GM19035 (cell line): Measurements from ENCODE around the gene MACC1.

Source experiments
- ATAC-seq: cut with Tn5 transposase; IDR thresholded peaks from one replicate; pipeline ENCODE4 v1.9.1; 2021; ENCODE audit not compliant: unreplicated experiment

Gene MACC1

DNA sequence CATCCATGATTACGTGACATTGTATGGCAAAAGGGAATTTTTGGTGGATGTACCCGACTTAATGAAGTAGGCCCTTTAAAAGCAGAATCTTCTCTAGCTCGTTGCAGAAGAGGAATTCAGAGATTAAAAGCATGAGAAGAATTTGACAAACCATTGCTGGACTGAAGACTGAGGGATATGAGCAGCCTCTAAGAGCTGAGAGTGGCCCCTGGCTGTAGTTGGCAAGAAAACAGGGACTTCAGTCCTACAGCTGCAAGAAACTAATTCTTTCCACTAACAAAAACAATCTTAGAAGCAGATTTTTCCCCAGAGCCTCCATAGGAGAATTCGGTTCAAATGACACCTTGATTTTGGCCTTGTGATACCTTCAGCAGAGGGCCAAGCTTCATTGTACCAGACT is 34.1 kb downstream of the MACC1 start:
- no peak for ATAC-seq

DNA sequence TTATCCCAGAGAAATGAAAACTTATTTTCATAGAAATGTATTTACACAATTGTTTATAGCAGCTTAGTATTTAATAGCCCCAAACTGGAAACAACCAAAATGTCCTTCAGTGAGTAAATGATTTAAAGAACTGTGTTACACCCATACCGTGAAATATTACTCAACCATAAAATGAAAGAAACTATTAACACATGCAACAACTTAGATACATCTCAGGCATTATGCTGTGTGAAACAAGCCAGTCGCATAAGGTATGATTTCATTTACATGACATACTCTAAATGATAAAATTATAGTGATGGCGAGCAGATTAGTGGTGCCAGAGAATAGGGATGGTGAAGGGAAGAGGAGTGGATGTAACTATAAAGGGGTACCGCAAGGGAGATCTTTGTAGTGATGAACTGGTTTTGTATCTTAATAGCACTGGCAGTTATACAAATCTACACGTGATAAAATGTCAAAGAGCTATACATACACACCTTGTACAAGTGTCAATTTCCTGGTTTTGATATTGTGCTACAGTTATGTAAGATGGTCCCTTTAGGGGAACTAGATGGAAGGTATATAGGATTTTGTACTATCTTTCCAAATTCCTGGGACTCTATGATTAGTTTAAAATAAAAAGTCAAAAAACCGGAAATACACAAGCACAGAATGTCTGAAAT is 40.5 kb downstream of the MACC1 start:
- no peak for ATAC-seq

DNA sequence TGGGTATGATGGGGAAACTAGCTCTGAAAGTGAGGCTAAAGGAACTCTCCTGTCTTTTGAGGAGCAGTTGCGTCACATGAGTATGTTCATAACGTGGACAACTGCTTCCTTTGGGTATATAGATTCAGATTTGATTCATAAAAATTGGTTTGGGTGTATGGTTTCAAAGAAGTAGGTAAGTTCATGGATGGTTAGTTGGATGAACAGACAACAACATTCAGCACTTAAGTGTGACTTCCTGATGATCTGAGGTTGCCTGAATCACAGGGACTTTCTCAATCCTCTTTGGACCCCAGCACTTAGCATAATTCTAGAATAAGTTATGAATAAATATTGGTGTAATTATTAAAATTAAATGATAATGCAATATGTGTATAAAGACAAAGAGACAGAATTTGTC is 43.4 kb downstream of the MACC1 start:
- ATAC-seq: no peak

DNA sequence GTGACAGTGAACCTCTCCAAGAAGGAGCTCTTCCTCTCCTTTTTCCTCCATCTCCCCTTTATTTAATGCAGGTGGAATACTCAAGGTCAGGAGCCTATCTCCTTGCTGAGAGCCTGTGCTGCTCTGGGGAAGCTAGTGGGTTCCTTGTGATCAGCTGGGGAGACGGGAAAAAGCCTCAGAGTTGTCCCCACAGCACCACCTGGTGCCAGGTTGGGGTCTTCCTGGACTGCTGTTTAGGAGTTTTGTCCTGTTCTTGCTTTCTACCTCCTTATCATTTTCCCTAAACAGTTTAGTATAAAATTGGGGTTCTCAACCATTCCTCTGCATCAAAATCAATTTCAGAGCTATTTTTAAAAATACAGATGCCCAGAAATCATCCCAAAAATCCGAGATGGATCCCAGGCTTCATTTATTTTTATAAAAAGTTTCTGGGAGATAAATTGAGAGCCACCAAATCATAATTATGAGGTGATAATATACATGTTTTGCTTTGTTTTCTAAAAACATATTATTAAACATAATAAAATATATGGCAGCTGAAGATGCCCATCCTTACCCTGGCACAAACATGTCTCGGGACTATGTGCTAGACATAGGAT is 44.3 kb downstream of the MACC1 start:
- no peak for ATAC-seq

DNA sequence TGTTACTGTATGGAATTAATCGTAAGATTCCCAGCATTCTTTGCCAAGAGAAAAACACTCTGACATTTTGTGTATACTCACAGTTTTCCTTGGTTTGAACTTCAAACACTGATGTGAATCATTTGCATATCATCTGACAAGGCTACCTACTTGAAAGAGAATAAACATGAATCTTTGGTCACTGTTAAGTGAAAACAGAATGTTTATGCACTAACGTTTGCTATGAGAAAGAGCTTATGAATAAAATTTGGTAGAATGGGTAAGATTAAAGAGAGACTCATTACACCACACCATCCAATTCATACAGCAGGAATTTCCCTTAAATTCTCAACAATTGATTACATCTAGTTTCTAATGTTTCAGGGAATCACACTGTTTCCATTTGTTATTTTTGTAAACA is 46.6 kb downstream of the MACC1 start:
- no peak for ATAC-seq

DNA sequence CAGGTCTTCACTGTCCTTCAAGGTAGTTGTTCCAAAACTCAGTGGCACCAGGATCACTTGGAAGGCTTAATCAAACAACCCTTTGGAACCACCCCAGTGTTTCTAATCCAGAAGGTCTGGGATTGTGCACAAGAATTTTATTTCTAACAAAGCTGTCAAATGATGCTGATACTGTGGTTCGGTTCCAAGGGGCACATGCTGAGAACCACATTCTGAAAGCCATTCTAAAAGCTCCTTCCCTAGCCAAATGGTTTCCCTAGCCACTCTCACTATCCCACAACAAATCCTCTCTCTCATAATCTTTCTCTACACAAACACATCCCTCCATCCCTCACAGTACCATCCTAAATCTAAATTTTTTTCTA is 52.1 kb downstream of the MACC1 start:
- no peak for ATAC-seq

DNA sequence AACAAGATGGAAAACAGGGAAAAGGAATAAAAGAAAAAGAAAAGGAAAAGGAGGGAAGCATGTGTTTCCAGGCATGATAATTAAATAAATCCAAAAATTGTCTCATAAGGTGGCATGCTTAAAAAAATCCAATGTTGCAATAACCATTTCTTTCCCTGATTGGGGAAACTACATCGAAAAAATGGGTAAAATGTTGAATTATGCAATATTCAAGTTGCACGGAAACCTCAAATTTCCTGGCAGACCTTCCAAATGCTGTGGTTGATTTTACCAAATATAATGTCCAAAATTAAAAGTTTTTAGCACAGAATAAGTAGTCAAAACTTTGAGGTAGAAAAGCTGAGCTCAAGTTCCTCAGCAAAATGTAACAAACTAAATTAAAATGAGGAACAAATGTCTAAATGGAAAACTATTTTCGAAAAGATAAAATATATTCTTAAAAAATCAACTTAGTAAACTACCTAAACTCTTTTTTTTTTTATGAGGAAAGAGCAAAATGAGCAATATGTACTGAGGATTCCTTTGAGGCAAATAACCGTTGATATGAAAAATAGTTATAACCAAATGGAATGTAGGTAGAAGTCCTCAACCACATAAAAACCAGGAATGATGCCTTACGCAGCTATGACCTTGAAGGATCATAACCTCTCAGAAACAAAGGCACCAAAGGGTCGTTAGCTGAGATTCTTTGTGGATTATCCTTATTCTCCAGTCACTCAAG is 52.6 kb downstream of the MACC1 start:
- no peak for ATAC-seq

DNA sequence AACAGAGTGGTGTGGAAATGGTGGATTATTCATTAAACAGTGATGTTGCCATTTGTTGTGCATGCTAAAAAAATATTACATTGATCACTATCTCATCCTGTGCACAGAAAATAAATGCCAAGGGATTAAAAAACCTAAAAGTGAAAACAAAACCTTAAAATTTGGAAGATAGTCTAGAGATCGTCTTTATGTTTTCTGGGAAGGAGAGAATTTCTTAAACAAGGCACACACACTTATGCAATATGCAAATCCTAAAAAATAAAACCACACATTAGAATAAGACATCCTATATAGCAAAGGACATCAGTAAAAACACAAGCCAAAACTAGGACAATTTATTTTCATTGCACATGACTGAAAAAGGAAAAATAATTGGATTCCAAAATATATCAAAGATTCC is 54.5 kb downstream of the MACC1 start:
- no peak for ATAC-seq

DNA sequence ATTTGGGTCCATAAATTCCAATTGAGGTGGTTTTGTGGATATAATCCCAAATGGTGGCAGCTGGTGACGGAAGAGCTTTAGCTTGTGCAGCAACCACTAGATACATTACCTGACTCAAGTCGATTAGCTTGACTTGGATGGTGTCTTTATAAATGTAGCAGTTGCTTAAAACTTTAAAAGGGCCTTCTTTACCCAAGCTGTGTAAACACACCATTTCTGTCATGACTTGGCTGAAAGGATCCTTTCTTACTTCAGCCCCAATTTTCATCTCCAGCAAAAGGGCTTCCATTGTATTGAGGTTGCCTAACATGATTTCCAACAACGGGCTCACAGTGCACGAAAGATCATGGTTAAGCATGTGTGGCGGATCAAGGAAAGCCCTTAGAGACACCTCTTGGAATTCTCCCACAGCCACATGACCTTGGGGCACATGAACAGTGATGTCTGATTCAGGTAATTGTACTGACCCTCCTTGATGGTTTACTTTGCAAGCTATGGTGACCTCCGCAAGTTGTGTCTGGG is 57.9 kb downstream of the MACC1 start:
- ATAC-seq: no peak

DNA sequence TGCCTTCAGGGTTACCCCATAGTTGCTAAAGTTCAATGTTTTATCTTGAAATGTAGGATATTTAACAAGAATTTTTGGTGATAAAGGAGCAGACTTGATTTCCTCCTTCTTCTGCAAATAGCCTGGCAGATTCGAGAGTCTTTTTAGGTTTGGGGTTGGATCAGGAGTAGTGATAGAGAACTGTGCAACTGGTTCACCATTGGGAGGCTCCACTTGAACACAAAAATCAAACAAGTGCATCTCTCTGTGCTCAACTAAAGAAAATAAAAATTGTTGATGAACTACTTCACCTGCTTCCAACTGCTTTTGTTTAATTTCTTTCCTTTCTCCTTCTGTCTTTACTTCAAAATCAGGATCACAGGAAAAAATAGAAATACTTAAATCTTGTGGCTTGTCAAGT is 58.5 kb downstream of the MACC1 start:
- ATAC-seq: no peak

DNA sequence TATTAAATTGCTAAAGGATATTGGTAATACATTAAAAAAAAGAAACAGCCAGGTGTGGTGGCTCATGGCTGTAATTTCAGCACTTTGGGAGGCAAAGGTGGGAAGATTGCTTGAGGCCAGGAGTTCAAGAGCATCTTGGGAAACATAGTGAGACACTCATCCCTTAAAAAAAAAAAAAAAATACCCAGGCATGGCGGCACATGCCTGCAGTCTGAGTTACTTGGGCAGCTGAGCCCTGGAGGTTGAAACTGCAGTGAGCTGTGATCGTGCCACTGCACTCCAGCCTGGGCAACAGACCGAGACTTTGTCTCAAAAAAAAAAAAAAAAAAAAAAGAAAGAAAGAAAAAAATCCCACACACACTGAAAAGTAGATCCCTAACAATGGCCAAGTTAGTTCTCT is 59.7 kb downstream of the MACC1 start:
- no peak for ATAC-seq

DNA sequence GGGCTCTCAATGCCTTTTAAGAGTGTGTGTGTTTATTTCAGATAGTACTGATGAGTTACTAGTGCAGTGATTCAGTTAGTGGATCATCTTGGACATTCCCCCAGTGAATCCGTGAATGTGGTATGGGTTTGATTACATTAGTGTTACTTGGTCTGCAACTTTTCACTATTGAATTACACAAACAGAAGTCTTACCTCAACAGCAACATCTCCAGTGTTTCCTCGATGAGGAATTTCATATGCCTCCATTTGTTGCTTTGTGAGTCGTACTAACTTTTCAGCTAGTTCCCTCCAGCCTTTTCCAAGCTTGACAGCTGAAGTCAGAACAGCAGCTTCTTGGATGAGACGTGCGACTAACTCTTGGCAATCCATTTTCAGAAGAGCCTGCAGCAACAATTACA is 63.2 kb downstream of the MACC1 start:
- ATAC-seq: no peak

DNA sequence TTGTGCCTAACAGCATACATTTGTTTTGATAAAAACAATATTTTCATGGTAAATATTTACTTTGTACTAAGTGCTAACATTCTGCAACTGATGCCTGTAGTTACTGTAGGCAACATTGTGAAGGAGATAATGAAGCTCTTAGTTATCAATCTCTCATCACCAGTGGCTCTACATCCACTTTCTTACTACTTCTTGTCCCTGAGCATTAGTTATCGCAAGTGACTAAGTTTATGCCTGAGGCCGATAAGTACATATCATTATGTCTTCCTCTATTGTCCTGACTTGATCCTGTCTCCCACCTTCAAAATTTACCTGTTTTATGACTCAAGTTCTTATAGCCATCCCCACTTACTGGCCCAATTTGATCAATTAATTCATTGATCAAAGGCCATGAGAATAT is 63.6 kb downstream of the MACC1 start:
- ATAC-seq: no peak

DNA sequence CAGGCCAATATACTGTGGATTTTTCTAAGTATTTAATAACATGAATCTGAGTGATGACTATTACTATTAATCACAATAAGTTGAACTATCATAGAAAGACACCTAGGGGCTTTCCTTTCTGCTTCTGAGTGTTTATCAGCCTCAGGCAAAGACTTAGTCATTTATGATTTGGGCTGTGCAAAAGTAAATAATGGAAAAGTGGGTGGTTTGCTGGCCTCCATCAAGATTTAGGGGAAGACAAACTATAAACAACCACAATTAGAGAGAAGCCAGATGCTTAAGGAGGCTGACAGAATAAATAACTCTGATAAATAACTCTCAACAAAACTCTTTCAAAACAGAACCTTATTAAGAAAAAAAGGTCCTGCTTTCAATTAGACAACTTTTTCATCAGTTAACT is 64.7 kb downstream of the MACC1 start:
- ATAC-seq: no peak

DNA sequence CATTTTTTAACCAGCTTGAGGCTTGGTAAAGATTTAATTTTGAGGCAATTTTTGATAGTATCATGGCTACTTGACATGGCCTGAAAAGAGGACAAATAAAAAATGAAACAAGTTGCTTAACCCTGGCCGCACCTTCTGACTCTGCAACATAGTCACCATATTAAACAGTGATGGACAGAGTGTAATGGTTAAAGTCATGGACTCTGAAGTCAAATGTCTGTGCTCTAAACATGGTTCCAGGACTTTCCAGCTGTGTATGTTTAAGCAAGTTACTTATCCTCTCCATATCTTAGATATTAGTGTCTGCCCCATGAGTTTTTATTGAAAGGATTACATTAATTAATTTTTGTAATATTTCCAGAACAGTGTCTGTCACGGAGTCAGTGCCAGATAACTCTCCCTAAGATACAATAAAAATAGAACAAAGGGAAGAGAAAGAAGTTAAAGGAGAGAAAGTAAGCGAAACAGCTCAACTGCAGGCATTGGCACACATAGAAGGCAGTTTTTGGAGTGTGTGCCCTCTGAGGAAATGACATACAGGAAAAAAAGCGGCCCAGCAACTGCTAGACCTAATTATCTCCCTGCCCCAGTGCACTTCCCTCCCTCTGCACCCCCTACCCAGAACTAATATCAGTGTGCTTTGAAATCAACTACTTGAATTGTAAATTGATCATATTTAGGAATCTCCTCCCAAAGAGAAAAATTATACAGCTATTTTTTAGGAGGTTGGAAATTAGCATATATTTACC is 65.3 kb downstream of the MACC1 start:
- no peak for ATAC-seq

DNA sequence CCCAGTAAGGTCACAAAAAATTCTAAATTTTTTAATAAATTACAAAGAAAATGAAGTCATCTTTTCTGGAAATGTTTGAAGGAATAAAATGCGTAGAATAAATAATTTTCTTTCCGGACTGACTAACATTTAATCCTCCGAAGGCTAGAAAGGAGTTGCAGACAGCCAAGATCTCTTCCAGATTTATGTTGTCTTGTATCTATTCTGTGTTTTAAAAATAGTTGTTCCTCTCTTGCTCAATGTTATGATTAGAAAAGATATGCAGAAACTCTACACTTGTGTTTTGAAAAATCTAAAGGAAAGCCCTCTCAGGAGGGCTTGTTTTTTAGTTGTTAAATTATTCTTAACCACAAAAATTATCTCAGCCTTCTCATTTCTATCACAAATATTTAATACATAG is 70.7 kb downstream of the MACC1 start:
- ATAC-seq: no peak

DNA sequence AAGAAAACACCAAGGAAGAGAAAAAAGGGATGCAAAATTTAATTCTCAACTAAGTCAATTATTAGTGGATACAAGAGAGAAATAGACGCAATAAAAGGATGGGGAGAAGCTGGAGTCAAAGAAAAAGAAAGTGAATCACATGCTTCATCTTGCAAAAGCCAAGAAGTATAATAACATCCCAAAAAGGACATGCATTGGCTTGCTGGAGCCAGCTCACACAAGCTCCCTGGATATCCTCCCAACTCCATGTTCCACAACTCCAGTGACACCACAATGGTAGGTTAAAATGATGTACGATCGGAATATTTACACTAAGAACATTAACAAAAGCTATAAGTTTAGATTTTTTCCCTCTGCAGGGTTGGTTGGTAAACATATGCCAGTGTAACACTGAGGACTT is 72.4 kb downstream of the MACC1 start:
- no peak for ATAC-seq

DNA sequence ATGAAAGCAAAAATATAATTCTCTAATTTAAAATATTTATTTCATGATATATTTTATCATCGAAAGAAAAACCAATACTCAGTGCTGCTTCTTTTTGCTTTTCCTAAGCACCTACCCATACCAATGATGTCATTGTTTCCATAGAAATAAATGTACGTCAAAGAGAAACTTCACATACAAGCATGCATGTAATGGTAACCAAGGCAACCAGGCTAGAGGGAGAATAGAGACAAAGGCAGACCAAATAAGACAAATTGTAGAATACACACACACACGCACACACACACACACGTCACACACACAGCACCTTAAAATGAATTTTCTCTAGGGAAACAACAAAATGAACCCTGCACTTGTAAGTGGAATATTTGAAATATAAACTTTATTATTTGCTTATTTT is 75.5 kb downstream of the MACC1 start:
- ATAC-seq: no peak

DNA sequence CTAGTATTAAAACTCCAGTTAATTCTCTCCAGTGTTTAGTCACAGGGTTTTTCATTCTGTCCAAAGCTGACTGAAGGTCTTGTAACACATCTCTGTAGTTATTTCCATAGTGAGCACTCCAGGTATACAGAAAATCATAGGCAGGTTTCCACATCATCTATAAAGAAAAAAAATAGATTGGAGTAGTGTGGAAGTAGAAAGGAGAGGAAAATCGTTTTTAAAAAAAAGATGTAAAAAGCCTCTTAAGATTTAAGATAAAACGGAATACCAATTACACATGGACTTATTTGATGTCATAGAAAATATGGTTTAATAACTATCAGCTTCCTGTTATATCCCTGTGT is 76.2 kb downstream of the MACC1 start:
- no peak for ATAC-seq

DNA sequence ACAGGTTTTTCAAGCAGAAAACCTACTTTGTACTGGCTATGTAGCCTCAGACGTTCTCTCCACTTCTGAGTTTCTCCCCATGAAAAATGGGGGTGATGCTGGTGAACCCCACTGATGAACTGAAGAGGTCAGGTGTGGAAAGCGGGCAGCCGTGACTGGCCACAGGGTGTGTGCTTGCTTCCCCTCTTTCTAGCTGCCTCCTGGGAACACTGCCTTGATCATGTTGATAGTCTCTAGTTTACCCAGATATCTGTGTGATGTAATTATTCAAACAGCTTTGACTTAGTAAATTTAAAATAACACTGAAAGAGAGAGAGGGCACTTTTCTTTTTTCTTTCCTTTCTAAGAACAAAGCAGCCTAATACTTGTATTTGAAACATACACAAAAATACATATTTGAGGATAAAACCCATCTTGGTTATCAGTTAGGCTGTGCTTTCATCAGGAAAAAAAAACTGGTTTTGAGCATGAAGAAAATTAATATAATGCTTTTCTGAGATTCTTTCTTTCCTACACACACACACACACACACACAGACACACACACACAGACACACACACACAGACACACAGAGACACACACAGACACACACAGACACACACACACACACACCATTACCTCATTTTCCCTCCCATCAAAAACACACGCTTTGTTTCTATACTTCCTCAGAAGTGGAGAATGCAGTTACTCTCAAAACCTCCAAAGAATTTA is 76.7 kb downstream of the MACC1 start:
- no peak for ATAC-seq

DNA sequence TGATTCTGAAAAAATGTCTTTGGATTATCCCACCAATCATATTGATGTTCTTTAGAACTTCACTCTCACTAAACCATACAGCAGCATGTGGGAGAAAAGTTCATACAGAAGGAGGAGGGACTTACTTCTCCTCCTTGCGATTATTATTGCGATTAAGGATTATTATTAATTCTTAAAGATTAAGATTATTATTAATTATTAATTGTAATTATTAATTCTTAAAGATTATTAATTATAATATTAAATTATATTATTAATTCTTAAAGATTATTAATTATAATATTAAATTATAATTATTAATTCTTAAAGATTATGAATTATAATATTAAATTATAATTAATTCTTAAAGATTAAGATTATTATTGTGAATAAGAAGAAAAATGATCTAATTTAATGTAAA is 80.5 kb downstream of the MACC1 start:
- ATAC-seq: no peak
